OCI-LY7 (cell line): ENCODE results near the gene C1orf115. TPM values are rescaled to one million over a fixed set of nuclear protein-coding genes. Genes with fewer than 3 reads are reported as not detected.
A peak's percentile ranks its signal among the peaks of the same experiment; 100 is the strongest.

Experiments used
- BruUV-seq: library from RNA; stranded (reverse); fragments of 400-500 nt; replicated peaks from 2 replicates; lab custom pipeline; 2021; lab: Mats Ljungman, UMichigan
- CTCF ChIA-PET: fragments of 300-600 bp; sonication (Branson Sonifier 250); formaldehyde crosslinking; loops from one replicate; lab custom pipeline; 2022; ENCODE audit warnings: antibody characterized with exemption; ENCODE audit not compliant: unreplicated experiment; lab: Charles Lee
- POLR2A ChIA-PET: fragments of 300-600 bp; sonication (Branson Sonifier 250); formaldehyde crosslinking; loops from one replicate; lab custom pipeline; 2022; ENCODE audit warnings: antibody characterized with exemption; lab: Charles Lee
- DNase-seq: peaks from one replicate; pipeline ENCODE4 v3.0.0-alpha.2; 2015; ENCODE audit warnings: low spot score
- H2AFZ ChIP-seq: fragments of 200-600 bp; sonication (generic), shearing (Covaris generic); 2 replicates; pipeline ENCODE4 v1.6.1; 2014; ENCODE audit warnings: mild to moderate bottlenecking, antibody characterized with exemption, low read length, moderate library complexity
- H3K27ac ChIP-seq: fragments of 200-600 bp; sonication (generic); 2 replicates; pipeline ENCODE4 v1.5.1; 2014; ENCODE audit warnings: mixed run types, low read depth, mild to moderate bottlenecking, moderate library complexity, low read length, inconsistent platforms; ENCODE audit not compliant: poor library complexity, severe bottlenecking
- H3K36me3 ChIP-seq: fragments of 200-600 bp; sonication (generic); 2 replicates; pipeline ENCODE4 v1.6.1; 2014; ENCODE audit warnings: mild to moderate bottlenecking, antibody characterized with exemption, low read length, moderate library complexity, mixed read lengths; ENCODE audit not compliant: insufficient read depth
- H3K4me1 ChIP-seq: fragments of 200-600 bp; sonication (generic); 2 replicates; pipeline ENCODE4 v1.5.1; 2014; ENCODE audit warnings: mild to moderate bottlenecking, low read length; ENCODE audit not compliant: insufficient read depth, poor library complexity, severe bottlenecking
- H3K4me2 ChIP-seq: fragments of 200-600 bp; sonication (generic); 2 replicates; pipeline ENCODE4 v1.6.1; 2014; ENCODE audit warnings: mild to moderate bottlenecking, low read length
- H3K4me3 ChIP-seq: fragments of 200-600 bp; sonication (generic); 2 replicates; pipeline ENCODE4 v1.5.1; 2014; ENCODE audit warnings: mild to moderate bottlenecking, low read depth, low read length; ENCODE audit not compliant: poor library complexity, severe bottlenecking
- H3K79me2 ChIP-seq: fragments of 200-600 bp; sonication (generic); 2 replicates; pipeline ENCODE4 v1.6.1; 2016; ENCODE audit warnings: low read depth, mild to moderate bottlenecking, low read length, moderate library complexity, mixed read lengths; ENCODE audit not compliant: insufficient read depth
- H3K9me2 ChIP-seq: fragments of 200-600 bp; sonication (generic); 2 replicates; pipeline ENCODE4 v1.6.1; 2016; ENCODE audit warnings: mild to moderate bottlenecking, low read length, mixed read lengths; ENCODE audit not compliant: insufficient read depth
- H3K9me3 ChIP-seq: fragments of 200-600 bp; sonication (generic); 2 replicates; pipeline ENCODE4 v1.6.1; 2014; ENCODE audit warnings: mild to moderate bottlenecking, mixed run types, low read length, mixed read lengths
- H4K20me1 ChIP-seq: fragments of 200-600 bp; sonication (generic); 2 replicates; pipeline ENCODE4 v1.6.1; 2014; ENCODE audit warnings: mild to moderate bottlenecking, antibody characterized with exemption, low read length, moderate library complexity, mixed read lengths; ENCODE audit not compliant: insufficient read depth
- EZH2phosphoT487 ChIP-seq: fragments of 200-600 bp; sonication (generic); IDR thresholded peaks from 2 replicates; pipeline ENCODE4 v1.6.1; 2018; ENCODE audit warnings: low read depth, borderline replicate concordance, mild to moderate bottlenecking, mixed run types, antibody characterized with exemption, low read length, moderate library complexity, mixed read lengths
- intact Hi-C: fragments of 100-400 bp; cut with micrococcal nuclease; formaldehyde crosslinking; loops from one replicate; pipeline ENCODE4 v1.10.0; 2022; ENCODE audit not compliant: unreplicated experiment
- total RNA-seq, 2 experiments: library from RNA; depleted of rRNA in 1 of 2; stranded (reverse); fragments of >200 nt in 1 of 2; shearing (Covaris generic) in 1 of 2; gene quantifications; 2 replicates each; pipeline ENCODE4 v1.2.3, GENCODE V29; 2014 to 2022
- TF ChIP-seq, protein P1 (sequence below): fragments of 200-600 bp; sonication (generic); conservative IDR thresholded peaks from 2 replicates; pipeline ENCODE4 v1.5.1; 2014; ENCODE audit warnings: mild to moderate bottlenecking, antibody characterized with exemption, low read length, moderate library complexity, mixed read lengths

The C1orf115 gene
- total RNA-seq, 2 experiments from 2014 or later, result not detected

DNA sequence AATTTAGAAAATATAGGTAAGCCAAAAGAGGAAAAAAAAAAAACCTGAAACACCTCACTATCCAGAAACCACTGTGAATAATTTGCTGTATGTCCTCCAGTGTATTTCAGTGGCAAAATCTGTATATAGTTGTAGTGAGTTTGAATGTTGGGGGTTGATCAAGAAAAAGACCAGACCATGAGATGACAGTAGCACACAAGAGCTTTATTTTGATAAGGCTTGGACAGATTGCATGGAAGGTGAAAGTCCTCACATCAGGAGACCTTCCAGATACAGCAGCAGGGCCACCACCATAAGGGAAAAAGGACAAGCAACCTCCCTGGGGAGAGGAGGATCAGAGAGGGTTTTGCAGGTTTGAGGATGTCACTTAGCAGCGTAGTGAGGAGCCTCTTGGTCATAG is 16.2 kb upstream of the C1orf115 start:
- no peaks in the 10 kb centered on the region for H3K4me1 ChIP-seq
- no peak overlapping the region for H3K4me2 ChIP-seq
- ChIA-PET POLR2A (interaction anchor here (0.6 kb wide), 2 partner anchors 8 to 1050 kb away, joined by 3 to 4 read pairs; no protein-coding TSS in a partner anchor), CTCF (no interaction called here)
- intact Hi-C loops, result no loop called here
- no peak overlapping the region for H3K27ac ChIP-seq
- DNase-seq, result no peak
- BruUV-seq, result no TSS peak
- no peak overlapping the region for H2AFZ ChIP-seq
- no peaks in the 10 kb centered on the region for H3K9me3 ChIP-seq
- no peaks in the 10 kb centered on the region for H3K36me3 ChIP-seq
- H3K79me2 ChIP-seq, result no peaks in the 10 kb centered on the region
- H3K9me2 ChIP-seq, result no peaks in the 10 kb centered on the region
- H3K4me3 ChIP-seq, result no peak overlapping the region
- no peak for TF ChIP-seq EZH2phosphoT487
- TF ChIP-seq, protein P1, sequence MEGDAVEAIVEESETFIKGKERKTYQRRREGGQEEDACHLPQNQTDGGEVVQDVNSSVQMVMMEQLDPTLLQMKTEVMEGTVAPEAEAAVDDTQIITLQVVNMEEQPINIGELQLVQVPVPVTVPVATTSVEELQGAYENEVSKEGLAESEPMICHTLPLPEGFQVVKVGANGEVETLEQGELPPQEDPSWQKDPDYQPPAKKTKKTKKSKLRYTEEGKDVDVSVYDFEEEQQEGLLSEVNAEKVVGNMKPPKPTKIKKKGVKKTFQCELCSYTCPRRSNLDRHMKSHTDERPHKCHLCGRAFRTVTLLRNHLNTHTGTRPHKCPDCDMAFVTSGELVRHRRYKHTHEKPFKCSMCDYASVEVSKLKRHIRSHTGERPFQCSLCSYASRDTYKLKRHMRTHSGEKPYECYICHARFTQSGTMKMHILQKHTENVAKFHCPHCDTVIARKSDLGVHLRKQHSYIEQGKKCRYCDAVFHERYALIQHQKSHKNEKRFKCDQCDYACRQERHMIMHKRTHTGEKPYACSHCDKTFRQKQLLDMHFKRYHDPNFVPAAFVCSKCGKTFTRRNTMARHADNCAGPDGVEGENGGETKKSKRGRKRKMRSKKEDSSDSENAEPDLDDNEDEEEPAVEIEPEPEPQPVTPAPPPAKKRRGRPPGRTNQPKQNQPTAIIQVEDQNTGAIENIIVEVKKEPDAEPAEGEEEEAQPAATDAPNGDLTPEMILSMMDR, result no peak
- H4K20me1 ChIP-seq, result no peaks in the 10 kb centered on the region

DNA sequence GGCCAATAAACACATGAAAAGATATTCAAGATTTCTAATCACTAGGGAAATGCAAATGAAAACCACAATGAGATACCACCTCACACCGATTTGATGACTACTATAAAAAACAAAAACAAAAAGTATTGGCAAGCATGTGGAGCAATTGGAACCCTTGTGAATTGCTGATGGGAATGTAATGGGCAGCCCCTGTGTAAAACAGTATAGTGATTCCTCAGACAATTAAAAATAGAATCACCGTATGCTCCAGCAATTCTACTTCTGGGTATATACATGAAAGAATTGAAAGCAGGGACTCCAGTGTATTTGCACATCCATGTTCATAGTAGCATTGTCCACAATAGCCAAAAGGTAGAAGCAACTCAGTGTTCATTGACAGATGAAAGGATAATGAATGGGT is 12.9 kb upstream of the C1orf115 start:
- Histone ChIP-seq H3K27ac (no peak overlapping the region), H3K79me2 (no peaks in the 10 kb centered on the region), H3K36me3 (no peaks in the 10 kb centered on the region), H3K9me3 (no peaks in the 10 kb centered on the region), H2AFZ (no peak overlapping the region), H4K20me1 (no peaks in the 10 kb centered on the region), H3K4me3 (no peak overlapping the region), H3K4me2 (no peak overlapping the region), H3K9me2 (no peaks in the 10 kb centered on the region), H3K4me1 (no peaks in the 10 kb centered on the region)
- TF ChIP-seq EZH2phosphoT487, result no peak
- TF ChIP-seq, protein P1, result no peak
- no peak for DNase-seq
- CTCF ChIA-PET, result no interaction called here
- POLR2A ChIA-PET, result no interaction called here
- BruUV-seq, result no TSS peak
- intact Hi-C loops, result no loop called here

DNA sequence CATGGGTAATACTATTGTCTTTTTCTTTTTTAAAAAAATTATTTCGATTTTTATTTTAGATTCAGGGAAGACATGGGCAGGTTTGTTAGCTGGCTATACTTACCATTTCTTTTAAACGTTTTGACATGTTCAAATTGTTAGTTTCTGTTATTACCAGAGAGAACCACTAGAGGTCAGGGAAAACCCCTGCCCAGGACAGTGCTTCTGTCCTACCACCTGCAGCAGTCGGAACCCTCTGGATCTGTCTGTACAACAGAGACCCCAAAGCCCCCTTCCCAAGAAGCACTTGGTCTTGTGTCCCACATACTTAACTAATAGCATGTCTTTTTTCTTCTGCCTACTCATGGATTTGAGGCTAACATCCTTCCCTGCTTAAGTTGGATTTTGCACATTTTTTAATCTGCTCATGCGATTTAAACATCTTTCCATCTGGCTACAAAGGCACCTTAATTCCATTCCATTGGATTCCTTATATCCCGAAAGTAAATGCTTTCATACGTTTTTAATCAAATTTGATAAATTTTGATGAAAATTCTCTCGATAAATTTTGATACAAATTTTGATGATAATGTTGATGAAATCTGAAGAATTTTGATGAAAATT is 10.0 kb upstream of the C1orf115 start:
- Histone ChIP-seq H3K36me3 (no peaks in the 10 kb centered on the region), H3K79me2 (no peaks in the 10 kb centered on the region), H3K4me3 (no peak overlapping the region), H3K27ac (no peak overlapping the region), H3K9me3 (no peaks in the 10 kb centered on the region), H3K9me2 (no peaks in the 10 kb centered on the region), H4K20me1 (no peaks in the 10 kb centered on the region), H3K4me2 (no peak overlapping the region), H3K4me1 (no peaks in the 10 kb centered on the region), H2AFZ (no peak overlapping the region)
- intact Hi-C loops, result loop anchor here (5.0 kb wide), 1 partner anchor 97 kb away; no protein-coding TSS in a partner anchor
- no peak for TF ChIP-seq EZH2phosphoT487
- TF ChIP-seq, protein P1, result peak; percentile 76
- ChIA-PET CTCF (no interaction called here), POLR2A (no interaction called here)
- no TSS peak for BruUV-seq
- peak; percentile 16 for DNase-seq
